Activated B cell treated with CpG ODN at 0.5 μM for 24 hours (primary cell): ENCODE results near the gene TMEM108. TPM values are rescaled to one million over a fixed set of nuclear protein-coding genes. Genes with fewer than 3 reads are reported as not detected.

Experiments
- ATAC-seq: fragments of 200-7000 bp; cut with Tn5 transposase; one replicate; pipeline ENCODE4 v1.10.0; 2021; ENCODE audit warnings: low read depth, mild to moderate bottlenecking, moderate library complexity
- CTCF ChIA-PET: fragments of 350-600 bp; sonication (Branson Sonifier 250); formaldehyde crosslinking; loops from one replicate; lab custom pipeline; 2021; ENCODE audit warnings: antibody characterized with exemption; lab: Charles Lee
- POLR2A ChIA-PET: fragments of 350-600 bp; sonication (Branson Sonifier 250); formaldehyde crosslinking; loops from one replicate; lab custom pipeline; 2021; ENCODE audit warnings: antibody characterized with exemption; lab: Charles Lee
- DNase-seq: peaks from one replicate; pipeline ENCODE4 v3.0.0; 2022
- H3K27ac Mint-ChIP-seq: one replicate; pipeline ENCODE4 v1.8.0; 2020; ENCODE audit warnings: mixed read lengths
- H3K27me3 Mint-ChIP-seq: one replicate; pipeline ENCODE4 v1.8.0; 2021; ENCODE audit warnings: mixed read lengths
- H3K36me3 Mint-ChIP-seq: one replicate; pipeline ENCODE4 v1.8.0; 2021; ENCODE audit warnings: low read depth, mixed read lengths
- H3K4me1 Mint-ChIP-seq: one replicate; pipeline ENCODE4 v1.8.0; 2021; ENCODE audit warnings: mixed read lengths
- H3K4me3 Mint-ChIP-seq: one replicate; pipeline ENCODE4 v1.8.0; 2020; ENCODE audit warnings: mild to moderate bottlenecking, mixed read lengths
- H3K9me3 Mint-ChIP-seq: one replicate; pipeline ENCODE4 v1.8.0; 2020; ENCODE audit warnings: mixed read lengths
- CTCF ChIP-seq: fragments of 200-600 bp; IDR thresholded peaks from one replicate; pipeline ENCODE4 v1.8.0; 2022; ENCODE audit warnings: antibody characterized with exemption, mild to moderate bottlenecking
- intact Hi-C: fragments of 100-400 bp; cut with micrococcal nuclease; formaldehyde crosslinking; loops from one replicate; pipeline ENCODE4 v1.15.1; 2024
- total RNA-seq: library from RNA; stranded (reverse); gene quantifications from 2 replicates; pipeline ENCODE4 v1.2.3, GENCODE V29; 2022

The TMEM108 gene
- total RNA-seq, 1 donor from 2014 or later: not detected

DNA sequence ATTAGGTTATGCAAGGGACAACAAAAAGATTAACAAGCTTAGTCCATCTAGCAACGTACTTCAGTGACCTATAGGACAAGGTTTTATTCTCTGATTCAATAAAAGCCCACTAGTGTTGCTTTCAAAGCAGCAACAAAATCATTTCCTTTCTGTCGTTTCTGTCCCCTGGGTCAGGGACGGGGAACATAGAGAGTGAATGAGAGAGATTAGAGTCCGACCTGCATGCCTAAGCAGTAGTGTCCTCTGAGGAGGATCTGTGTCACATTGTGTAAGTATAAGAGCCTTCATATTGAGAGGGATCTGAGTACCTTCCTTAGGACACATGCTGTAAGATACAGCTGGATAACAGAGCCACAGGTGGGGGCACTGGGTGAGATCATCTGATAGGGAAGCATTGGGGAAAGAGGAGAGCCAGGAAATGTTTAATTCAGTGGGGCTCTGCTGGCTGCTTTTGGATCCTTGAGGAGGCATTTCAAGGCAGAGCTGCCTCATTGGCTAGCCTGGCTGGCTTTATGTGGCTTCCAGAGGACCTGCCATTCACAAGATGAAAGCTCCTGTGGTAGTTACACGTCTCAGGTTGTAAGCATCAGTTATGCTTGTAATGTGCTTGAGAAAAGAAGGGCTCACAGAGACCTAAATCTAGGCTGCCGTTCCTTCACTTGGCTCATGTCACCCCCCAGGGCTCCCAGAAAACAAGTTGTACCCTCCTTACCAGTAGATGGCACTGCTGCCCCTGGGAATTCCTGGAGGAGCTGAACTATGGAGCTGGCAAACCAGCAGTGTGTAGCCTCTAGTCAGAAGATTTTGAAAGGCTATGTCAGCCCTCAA, 2.7 kb downstream of the TMEM108 start:
- H3K9me3 Mint-ChIP-seq: no peaks in the 10 kb centered on the region
- peaks cover 27% of the 10 kb centered on the region for H3K27me3 Mint-ChIP-seq
- intact Hi-C loops: loop anchor here (10.0 kb wide), 1 partner anchor 344 kb away; no protein-coding TSS in a partner anchor
- DNase-seq (no peak), ATAC-seq (no peak)
- no peak overlapping the region for H3K27ac Mint-ChIP-seq
- H3K4me1 Mint-ChIP-seq: peaks cover 8% of the 10 kb centered on the region
- CTCF ChIA-PET: interaction anchor here (1.9 kb wide), 1 partner anchor 383 kb away, joined by 8 read pairs; no protein-coding TSS in a partner anchor
- POLR2A ChIA-PET: no interaction called here
- no peak overlapping the region for H3K4me3 Mint-ChIP-seq
- TF ChIP-seq CTCF: no peak
- no peaks in the 10 kb centered on the region for H3K36me3 Mint-ChIP-seq

DNA sequence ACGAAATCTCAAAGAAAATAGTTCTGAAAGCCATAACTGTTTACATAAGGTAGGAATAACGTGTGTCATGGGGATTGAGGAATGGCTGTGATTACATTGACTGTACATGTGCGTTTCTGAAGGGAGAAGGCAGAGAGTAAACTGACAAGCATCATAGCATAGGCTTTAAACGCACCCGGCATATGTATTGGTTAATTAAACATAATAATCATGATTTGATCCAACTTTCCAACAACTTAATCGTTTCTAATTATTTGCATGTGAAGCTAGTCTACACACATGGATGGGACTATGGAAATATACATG, 3.3 kb downstream of the TMEM108 start:
- no peaks in the 10 kb centered on the region for H3K36me3 Mint-ChIP-seq
- ATAC-seq: no peak
- no peak overlapping the region for H3K4me3 Mint-ChIP-seq
- intact Hi-C loops: loop anchor here (10.0 kb wide), 1 partner anchor 343 kb away; no protein-coding TSS in a partner anchor
- TF ChIP-seq CTCF: no peak
- peaks cover 26% of the 10 kb centered on the region for H3K27me3 Mint-ChIP-seq
- ChIA-PET CTCF (interaction anchor here (1.9 kb wide), 1 partner anchor 383 kb away, joined by 8 read pairs; no protein-coding TSS in a partner anchor), POLR2A (no interaction called here)
- H3K4me1 Mint-ChIP-seq: peaks cover 8% of the 10 kb centered on the region
- no peak for DNase-seq
- no peaks in the 10 kb centered on the region for H3K9me3 Mint-ChIP-seq
- no peak overlapping the region for H3K27ac Mint-ChIP-seq

- DNase-seq (no peak), ATAC-seq (no peak)
- TF ChIP-seq CTCF: no peak
- Mint-ChIP-seq H3K27me3 (peaks cover 15% of the 10 kb centered on the region), H3K4me3 (no peak overlapping the region), H3K4me1 (peaks cover 4% of the 10 kb centered on the region), H3K9me3 (no peaks in the 10 kb centered on the region), H3K36me3 (no peaks in the 10 kb centered on the region), H3K27ac (no peak overlapping the region)
- intact Hi-C loops: loop anchor here (10.0 kb wide), 1 partner anchor 342 kb away; no protein-coding TSS in a partner anchor
- ChIA-PET POLR2A (interaction anchor here (0.6 kb wide), 1 partner anchor 379 kb away, joined by 5 read pairs; no protein-coding TSS in a partner anchor), CTCF (interaction anchor here (1.9 kb wide), 1 partner anchor 381 kb away, joined by 8 read pairs; no protein-coding TSS in a partner anchor)
Observed at GRCh38 chr3:133042778-133043177, 4.6 kb downstream of the TMEM108 start.

- no peak for TF ChIP-seq CTCF
- Mint-ChIP-seq H3K4me3 (no peak overlapping the region), H3K27ac (no peak overlapping the region), H3K4me1 (no peaks in the 10 kb centered on the region), H3K9me3 (no peaks in the 10 kb centered on the region), H3K36me3 (no peaks in the 10 kb centered on the region), H3K27me3 (peaks cover 8% of the 10 kb centered on the region)
- DNase-seq: no peak
- POLR2A ChIA-PET: no interaction called here
- intact Hi-C loops: loop anchor here (10.0 kb wide), 1 partner anchor 337 kb away; no protein-coding TSS in a partner anchor
- CTCF ChIA-PET: no interaction called here
- ATAC-seq: no peak
Observed at GRCh38 chr3:133047980-133048379, 9.8 kb downstream of the TMEM108 start.

GRCh38 chr3:133049491-133049890, 11.3 kb downstream of the TMEM108 start:
- H3K4me1 Mint-ChIP-seq: no peaks in the 10 kb centered on the region
- no peaks in the 10 kb centered on the region for H3K36me3 Mint-ChIP-seq
- no peak for ATAC-seq
- peaks cover 8% of the 10 kb centered on the region for H3K27me3 Mint-ChIP-seq
- H3K27ac Mint-ChIP-seq: no peak overlapping the region
- TF ChIP-seq CTCF: no peak
- intact Hi-C loops: loop anchor here (10.0 kb wide), 1 partner anchor 335 kb away; no protein-coding TSS in a partner anchor
- no peak overlapping the region for H3K4me3 Mint-ChIP-seq
- H3K9me3 Mint-ChIP-seq: no peaks in the 10 kb centered on the region
- no peak for DNase-seq
- POLR2A ChIA-PET: no interaction called here
- CTCF ChIA-PET: no interaction called here
